Measurements from ENCODE around the gene PPM1B.
"Not testable (repeated sequence)": the region's sequence is repeated elsewhere in the genome, so short reads cannot be mapped to it uniquely, and the experiment has no call there.

The PPM1B gene

DNA sequence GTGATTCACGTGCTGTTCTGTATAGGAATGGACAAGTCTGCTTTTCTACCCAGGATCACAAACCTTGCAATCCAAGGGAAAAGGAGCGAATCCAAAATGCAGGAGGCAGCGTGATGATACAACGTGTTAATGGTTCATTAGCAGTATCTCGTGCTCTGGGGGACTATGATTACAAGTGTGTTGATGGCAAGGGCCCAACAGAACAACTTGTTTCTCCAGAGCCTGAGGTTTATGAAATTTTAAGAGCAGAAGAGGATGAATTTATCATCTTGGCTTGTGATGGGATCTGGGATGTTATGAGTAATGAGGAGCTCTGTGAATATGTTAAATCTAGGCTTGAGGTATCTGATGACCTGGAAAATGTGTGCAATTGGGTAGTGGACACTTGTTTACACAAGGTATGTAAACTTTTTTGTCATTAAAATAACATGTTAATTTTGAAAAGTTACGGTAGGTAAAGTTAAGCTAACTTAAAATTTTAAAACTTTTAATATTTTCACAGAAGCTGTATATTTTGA is 33.0 kb downstream of the PPM1B start:
- no peak for DNase-seq (ENCODE audit: low spot score)

GRCh38 chr2:44203542-44203941 is 34.9 kb downstream of the PPM1B start:
- no peak for DNase-seq (ENCODE audit: low spot score)

GRCh38 chr2:44205169-44205568 is 36.5 kb downstream of the PPM1B start:
- no peak for DNase-seq (ENCODE audit: low spot score)

GRCh38 chr2:44207102-44207501 is 38.4 kb downstream of the PPM1B start:
- DNase-seq (ENCODE audit: low spot score), result no peak

- DNase-seq (ENCODE audit: low spot score), result not testable (repeated sequence)
These were observed 39.0 kb downstream of the PPM1B start for GRCh38 chr2:44207648-44208047.

DNA sequence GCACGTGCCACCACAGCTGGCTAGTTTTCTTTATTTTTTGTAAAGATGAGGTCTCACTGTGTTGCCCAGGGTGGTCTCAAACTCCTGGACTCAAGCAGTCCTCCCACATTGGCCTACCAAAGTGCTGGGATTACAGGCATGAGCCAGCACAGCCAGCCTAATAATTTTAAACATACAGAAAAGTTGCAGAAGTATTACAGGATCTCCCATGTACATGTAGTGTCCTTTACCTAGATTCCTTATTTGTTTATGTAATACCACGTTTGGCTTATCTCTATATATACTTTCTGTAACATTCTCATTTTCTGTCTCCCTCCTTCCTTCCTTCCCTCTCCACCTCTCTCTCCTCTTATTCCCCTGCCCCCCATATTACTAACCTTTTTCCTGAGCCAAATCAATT is 41.7 kb downstream of the PPM1B start:
- no peak for DNase-seq (ENCODE audit: low spot score)

DNA sequence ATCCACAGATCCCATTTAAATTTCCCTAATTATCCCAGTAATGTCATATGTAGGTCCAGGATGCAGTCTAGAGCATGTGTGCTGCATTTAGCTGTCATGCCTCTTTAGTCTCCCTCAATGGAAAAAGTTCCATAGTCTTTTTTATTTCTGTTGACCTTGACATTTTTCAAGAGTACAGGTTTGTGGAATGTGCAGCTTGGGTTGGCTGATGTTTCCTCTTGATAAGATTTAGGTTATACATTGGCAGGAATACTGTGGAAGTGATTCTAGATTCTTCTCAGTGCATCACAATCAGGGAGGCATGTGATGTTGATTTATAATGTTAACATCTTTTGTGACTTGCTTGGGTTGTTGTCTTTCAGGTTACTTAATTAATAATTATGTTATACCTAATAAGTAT is 42.5 kb downstream of the PPM1B start:
- no peak for DNase-seq (ENCODE audit: low spot score)

- no peak for DNase-seq (ENCODE audit: low spot score)
These were observed 43.6 kb downstream of the PPM1B start for GRCh38 chr2:44212302-44212701.

- no peak for DNase-seq (ENCODE audit: low spot score)
These were observed 47.2 kb downstream of the PPM1B start for GRCh38 chr2:44215827-44216226.

DNA sequence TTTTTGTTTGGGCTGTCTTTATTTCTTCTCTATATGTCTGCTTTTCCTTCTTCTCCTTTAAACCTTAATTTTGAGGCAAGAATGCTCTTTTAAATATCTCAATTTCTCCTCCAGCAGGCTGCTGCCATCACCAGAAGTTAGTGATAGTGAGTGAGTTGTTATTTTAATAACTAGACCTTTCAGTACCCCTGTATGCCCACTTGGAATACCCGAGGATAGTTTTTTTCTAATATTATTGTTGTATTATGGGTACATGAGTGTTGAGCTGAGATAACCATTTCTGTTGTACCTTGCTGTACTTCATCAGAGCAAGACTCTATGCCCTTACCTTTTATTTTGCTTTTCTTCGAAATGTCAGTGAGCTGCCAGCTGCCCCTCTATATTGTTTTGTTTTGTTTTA is 50.1 kb downstream of the PPM1B start:
- DNase-seq (ENCODE audit: low spot score), result no peak

DNA sequence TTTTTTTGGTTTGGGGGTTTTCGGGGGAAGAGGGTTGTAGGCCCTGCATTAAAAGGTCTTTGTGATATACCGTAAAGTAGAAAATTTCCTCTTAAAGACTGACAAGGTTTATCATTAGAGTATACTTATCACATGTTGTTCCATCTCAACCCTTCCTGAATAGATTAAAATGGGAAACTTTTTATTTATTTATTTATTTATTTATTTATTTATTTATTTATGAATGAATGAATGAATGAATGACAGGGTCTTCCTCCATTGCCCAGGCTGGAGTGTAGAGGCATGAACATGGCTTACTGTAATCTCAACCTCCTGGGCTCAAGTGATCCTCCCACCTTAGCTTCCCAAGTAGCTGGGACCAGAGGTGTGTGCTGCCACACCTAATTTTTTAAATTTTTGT is 58.1 kb downstream of the PPM1B start:
- DNase-seq (ENCODE audit: low spot score), result no peak

- DNase-seq (ENCODE audit: low spot score), result no peak
These were observed 61.7 kb downstream of the PPM1B start for GRCh38 chr2:44230378-44230777.

DNA sequence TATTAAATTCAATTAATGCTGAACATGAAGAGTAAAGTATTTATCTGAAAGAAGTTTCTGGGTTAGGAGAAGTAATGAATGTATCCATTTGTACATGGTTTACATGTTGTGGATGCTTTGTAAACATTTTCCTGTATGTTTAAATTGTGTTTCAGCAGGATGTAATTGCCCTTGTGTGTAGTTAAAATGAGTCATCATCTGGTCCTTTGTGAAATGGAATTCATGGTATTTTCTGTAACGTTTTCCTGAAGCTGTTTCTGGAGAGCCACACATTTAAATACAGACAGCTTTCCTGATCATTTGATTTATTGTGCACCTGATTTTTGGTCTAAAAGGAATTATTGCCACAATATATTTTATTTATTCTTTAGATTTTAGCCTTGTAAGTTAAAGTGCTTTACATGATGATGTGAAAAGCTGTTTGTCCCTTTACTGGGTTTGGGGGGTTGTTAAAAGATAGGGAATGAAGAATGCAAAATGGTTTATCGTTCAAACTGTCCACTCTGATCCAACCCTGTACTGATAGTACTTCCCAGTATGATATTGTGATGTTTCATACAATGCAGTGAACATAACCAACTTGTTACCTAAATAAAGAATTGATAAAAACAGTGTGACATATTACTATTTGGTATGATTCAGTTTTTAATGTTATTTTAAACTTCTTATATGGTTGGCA is 64.9 kb downstream of the PPM1B start:
- no peak for DNase-seq (ENCODE audit: low spot score)

DNA sequence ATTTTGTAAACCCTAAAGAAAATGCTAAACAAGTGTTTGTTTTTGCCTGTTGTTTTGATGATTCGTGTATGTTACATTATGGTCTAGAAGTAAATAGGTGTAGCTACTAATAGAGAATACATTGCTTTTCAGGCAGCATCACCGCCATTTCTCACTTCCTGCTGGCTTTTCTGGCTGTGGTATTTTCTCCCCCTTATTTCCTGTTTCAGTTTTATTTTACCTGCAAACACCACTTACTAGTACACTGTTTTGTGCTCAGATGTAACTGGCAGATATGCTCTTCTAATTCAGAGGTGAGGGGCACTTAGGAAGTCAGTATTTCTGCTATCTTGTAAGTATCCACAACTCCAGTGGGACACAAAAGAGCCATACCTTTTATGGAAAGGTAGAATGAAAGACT is 68.5 kb downstream of the PPM1B start:
- peak; percentile 32 for DNase-seq (ENCODE audit: low spot score)

DNA sequence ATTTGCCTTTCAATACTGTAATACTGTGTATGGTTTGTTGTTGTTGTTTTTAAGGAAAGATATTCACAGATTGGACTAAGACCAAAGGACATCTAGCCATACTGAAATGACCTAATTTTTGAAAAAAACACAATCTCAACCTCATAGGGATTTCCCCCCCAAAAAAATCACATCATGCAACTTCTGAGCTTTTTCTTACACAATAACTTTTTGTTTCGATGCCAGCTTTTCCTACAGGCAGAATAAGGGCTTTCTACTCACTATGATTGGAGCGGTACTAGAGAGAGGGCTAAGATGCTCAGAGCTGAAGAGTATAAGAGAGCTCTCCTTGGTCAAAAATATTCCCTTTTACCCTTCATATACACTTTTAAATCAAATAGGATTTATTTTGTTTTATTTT is 74.2 kb downstream of the PPM1B start:
- DNase-seq (ENCODE audit: low spot score), result no peak

GRCh38 chr2:44244135-44244871 is 75.6 kb downstream of the PPM1B start:
- DNase-seq (ENCODE audit: low spot score), result peak; percentile 84

DNA sequence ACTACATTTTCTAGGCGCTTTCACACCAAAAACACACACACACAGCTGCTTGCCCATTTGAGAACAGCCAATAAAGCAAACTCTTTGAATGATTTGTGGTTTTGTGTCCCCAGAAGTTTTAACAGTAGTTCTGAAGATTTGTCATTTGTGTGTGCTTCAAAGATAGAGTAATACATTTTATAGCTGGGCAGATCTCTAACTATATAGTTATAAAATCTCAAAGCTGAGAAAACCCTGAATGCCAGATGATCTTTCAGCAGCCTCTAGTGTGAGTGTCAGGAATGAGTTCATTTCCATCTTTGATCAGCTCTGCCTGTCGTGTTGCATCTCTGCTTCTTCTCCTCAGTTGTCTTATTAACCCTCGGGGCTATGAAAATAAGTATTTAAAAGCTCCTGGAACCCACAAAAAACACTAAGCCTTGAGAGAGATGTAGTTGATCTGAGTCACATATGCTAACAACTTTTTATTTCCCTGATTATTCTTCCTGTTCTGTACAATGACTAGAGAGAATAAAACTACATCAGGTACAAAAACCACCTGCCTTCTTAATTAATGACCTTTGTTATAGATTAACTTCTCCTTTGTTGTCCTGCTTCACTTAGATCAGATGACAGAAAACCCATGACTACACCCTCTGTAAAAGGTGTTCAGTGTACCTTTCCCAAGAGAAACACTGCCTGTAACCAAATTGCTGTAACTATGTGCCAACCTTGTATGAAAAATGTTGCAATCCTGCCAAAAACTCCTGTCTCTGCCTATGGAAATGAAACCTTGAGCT is 76.6 kb downstream of the PPM1B start:
- DNase-seq (ENCODE audit: low spot score), result no peak

DNA sequence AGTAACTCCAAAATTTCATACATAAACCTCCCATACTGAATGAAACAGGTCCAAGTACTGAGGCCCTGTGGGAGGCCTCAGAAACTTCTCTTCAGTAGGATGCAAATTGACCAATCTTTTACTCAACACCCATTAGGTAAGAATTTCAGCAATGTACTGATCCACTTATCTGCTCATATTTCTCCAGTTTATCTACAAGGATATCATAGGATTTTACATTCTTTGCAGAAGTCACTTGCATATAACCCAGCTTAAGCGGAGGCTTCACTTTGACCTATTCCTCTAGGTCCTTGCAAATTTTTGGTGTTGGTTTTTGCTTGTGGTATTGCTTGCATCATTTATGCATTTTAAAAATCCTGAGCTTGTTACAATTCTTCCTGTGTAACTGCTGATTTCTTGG is 77.8 kb downstream of the PPM1B start:
- DNase-seq (ENCODE audit: low spot score), result no peak

DNA sequence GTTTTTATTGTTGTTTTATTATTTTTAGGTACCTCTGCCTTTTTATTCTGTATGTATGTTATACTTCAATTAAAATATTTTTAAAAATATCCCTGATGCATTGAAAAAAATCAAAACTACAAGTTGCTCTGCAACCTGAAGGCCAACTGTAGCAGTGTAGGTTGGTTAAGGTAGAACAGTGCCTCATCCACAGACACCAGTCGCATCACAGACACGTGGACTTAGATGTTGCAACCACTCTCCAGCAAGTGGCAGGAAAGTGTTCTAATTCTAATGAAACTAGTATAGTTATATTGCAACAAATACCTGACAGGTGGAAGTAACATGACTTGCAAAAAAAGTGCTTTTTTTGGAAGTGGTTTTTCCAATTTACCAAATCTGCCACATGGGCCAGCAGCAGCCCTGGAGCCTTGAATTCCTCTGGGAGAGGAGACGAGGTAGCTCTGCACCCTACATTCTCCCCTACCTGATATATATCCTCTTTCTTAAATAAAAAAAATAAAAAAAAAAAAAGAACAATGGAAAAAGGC is 78.2 kb downstream of the PPM1B start:
- DNase-seq (ENCODE audit: low spot score), result no peak

- DNase-seq (ENCODE audit: low spot score), result peak; percentile 63
These were observed 79.2 kb downstream of the PPM1B start for GRCh38 chr2:44247924-44248323.

- DNase-seq (ENCODE audit: low spot score), result not testable (repeated sequence)
These were observed 80.6 kb downstream of the PPM1B start for GRCh38 chr2:44249269-44249668.

DNA sequence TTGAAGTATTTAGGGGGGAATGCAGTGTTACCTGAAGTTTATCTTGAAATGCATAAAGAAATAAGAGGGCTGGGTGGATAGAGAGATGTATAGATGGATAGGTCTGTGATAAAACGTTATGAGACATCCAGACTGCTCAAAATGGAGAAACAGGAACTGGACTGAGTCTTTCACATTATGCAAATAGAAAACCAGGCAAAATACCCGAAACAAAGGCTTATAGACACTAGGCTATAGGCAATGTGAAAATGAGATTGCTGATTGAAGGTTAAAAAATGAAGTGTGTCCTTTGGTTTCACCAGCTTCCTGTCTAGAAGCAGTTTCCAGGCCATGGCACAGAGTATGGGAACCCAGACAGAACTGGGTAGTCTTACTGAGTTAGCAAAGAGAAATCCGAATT is 81.7 kb downstream of the PPM1B start:
- peak; percentile 18 for DNase-seq (ENCODE audit: low spot score)

GRCh38 chr2:44254023-44254422 is 85.3 kb downstream of the PPM1B start:
- DNase-seq (ENCODE audit: low spot score), result no peak

All from NAMALWA (cell line).